Embryonic facial prominence (tissue), 1 donor: ENCODE results near the gene SH2D4B.

ENCODE experiments used
- DNase-seq: peaks from one replicate; pipeline ENCODE4 v3.0.0-alpha.2; 2016; ENCODE audit errors: extremely low spot score

Gene SH2D4B

DNA sequence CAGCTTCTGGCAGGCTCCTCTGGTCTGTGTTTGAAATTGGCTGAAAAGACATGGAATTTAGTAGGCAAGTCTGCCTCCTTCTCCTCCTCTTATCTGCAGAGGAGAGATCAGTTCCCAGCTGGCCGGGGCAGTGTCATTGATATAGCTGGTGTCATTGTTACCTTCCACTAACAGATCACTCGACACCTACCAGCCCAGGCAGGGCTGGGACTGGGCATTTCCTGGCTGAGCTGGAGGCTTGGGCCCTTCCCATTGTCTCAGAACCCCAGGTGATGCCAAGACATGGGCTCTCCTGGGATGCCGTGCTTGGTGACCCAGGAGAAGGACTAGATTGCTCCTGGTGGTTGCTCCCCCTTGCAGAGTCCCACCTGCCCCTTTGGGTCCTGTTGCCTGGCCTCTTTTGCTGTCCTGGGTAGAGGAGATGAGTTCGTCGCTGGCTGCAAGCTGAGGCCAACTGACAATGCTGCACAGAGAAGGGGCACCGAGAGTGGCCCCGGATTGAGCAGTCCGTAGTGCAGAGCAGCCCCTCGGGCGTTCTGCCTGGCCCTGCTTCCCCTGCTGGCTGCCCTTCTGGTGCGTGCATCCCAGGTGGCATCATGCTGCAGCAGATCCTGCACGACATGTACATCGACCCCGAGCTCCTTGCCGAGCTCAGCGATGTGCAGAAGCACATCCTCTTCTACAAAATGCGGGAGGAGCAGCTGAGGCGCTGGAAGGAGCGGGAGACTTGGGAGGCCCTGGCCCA is at the start of gene SH2D4B:
Gene SH2D4B (plus strand): TSS at position 167 of the 745 bp plus-strand sequence. CDS start 430 bp downstream, at position 597.
- no peak for DNase-seq

DNA sequence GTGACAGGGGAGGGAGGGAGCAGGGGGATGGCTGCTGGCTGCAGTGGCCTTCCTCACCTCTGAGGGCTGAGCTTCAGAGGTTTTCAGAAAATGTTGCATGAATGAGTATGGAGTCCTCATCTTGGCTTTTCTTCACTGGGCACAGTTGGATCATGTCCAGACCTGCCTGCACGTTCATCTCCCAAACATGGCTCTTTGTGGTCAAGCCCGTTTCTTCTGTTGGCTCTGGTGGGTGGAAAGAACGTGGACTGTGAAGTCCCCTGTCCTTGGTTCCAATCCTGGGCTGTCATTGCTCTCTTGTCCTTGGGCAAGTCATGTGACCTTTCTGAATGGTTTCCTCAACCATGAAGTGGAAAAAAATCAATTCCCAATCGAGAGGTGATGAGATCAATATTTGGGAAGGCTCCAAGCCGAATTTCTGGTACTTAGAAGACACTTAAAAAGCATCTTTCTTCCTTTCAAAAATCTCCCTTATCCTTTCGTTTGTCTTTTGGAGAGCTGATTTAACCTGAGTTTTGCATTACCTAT is 49.1 kb upstream of the SH2D4B start:
- DNase-seq: no peak

DNA sequence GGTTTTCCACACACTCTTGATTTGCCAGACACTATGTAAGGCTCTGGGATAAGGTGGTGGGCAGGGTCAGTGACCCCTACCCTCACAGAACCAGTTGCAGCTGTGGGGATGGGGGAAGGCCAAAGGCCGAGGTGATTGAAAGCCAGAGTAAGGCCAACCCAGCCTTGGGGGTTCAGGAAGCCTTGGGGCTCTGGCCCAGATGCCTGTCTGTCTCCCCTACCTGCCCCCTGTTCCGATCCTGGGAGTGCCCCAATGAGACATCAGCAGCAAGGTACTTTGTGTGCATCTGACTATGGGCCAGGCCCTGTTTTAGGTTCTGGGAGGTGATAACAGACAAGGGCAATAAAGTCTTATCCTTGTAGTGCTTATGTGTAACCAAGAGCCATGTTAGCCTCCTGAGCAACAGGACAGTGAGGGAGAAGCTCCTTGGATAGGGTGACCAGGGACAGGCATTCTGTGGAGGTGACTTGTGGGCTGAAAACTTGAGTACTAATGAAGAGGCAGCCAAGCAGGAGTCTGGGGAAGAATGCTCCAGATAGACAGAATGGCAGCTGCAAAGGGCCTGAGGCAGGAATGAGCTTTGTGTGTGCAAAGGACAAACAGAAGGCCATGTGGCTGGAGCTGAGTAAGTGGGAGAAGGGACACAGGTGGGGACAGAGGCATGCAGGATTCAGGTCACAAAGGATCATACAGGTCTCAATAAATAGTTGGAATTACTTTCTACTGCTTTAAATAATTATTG is 48.2 kb upstream of the SH2D4B start:
- no peak for DNase-seq

- DNase-seq: no peak
Observed at GRCh38 chr10:80491251-80492102, 46.2 kb upstream of the SH2D4B start.

DNA sequence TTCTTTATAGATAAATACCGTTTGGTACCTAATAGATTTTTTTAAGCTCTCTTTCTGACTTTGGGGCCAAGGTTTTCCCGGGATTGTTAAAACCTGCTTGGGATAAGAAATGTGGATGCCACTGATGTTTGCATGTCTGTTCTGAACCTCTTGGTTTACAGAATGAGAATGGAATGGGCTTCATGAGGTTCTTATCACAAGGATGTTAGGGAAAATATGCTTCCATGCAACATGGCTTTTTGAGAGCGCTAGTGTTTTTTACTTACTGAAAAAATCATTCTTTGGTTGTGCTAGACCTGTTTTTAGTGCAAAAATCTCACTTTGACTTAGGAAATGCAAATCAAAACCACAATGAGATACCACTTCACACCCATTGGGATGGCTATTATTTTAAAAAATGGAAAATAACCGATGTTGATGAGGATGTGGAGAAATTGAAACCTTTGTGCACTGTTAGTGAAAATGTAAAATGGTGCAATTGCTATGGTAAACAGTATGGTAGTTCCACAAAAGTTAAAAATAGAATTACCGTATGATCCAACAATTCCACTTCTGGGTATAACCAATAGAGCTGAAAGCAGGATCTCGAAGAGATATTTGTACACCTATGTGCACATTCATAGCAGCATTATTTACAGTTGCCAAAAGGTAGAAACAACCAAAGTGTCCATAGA is 44.7 kb upstream of the SH2D4B start:
- DNase-seq: no peak

DNA sequence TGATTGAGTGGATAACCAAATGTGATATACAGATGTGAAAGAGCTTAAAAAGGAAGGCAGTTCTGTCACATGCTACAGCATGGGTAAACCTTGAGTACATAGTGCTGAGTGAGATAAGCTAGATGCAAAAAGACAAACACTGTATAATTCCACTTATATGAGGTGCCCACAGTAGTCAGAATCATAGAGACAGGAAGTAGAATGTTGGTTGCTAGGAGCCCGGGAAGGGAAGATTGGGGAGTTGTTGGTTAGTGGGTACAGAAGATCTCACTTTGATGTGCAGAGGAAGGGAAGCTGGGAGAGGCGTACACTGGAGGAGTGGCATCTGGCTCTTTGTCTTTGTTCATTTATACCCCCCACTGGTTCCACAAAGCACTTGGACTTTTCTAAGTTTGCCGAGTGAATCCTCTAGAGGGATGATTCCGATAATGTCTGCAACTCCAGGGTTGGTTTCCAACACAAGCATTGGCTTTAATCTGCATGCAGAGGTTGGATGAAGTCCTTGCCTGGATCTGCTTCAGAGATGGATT is 44.1 kb upstream of the SH2D4B start:
- no peak for DNase-seq

- DNase-seq: no peak
Observed at GRCh38 chr10:80496555-80497172, 41.0 kb upstream of the SH2D4B start.

GRCh38 chr10:80497187-80498077 is 40.3 kb upstream of the SH2D4B start:
- no peak for DNase-seq

GRCh38 chr10:80498078-80498832 is 39.4 kb upstream of the SH2D4B start:
- no peak for DNase-seq

DNA sequence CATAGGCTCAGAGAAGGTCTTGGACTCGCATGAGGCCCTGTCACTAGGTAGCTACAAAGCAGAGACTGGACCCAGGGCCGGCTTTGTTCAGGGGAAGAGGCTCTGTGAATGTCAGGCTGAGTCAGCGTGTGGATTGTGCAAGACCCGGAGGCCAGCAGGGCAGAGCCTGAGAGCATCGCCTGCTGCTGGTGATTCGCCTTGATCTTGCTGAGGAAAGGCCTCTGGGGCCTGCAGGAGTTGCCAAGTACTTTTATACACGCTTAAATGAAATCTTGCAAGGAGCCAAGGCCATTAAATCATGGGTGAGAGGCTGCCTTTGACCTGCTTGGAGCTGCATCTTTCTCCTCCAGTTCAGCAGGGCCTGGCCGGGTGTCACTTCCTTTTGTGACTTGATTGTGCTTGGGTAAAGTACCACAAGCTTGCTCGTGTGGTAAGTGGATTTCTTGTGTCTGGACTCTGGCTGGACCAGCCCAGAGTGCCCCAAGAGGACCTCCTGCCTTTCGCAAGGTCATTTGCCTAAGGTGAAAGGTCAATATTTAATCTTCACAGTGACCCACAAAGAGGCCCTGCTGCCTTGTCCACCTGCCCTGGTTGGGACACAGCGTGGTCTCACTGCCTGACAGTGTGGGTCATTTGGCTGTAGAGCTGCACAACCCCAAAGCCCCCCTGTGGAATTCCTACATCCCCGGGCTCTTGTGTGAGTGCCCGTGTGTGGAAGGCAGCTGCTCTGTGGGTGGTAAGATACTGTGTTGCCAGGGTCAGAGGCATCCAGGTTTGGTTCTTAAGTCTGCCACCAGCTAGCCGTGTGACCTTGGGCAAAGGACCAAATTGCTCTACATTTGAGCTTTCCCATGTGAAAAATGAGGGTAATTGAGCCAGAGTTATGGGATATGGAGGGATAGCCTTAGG is 38.6 kb upstream of the SH2D4B start:
- no peak for DNase-seq

GRCh38 chr10:80500572-80501380 is 36.9 kb upstream of the SH2D4B start:
- DNase-seq: no peak

- DNase-seq: no peak
Observed at GRCh38 chr10:80501381-80501912, 36.3 kb upstream of the SH2D4B start.

DNA sequence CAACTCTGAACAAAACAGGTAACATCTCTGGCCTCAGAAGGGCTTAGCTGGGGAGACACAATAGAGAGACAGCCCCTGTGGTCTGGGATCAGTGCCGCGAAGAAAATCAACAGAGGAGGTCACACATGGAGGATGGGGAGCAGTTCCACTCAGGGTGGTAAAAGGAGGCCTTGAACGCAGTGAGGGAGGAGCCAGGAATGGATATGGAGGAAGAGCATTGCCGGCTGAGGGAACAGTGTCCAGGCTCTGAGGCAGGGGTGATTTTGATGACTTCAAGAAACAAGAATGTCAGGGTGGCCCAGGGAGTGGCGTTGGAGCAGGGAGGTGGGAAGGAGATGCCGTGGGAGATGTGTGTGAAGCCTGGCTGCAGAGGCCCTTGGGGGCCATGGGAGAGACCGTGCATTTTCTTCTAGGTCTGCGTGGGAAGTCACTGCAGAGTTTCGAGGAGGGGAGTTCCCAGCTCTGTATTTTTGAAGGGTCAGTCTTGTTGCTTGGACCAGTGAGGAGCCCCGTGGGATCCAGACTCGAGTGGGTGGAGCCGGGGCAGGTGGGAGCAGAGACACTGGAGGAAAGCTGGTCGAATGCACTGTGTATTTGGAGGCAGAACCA is 35.7 kb upstream of the SH2D4B start:
- no peak for DNase-seq

GRCh38 chr10:80502621-80503583 is 34.8 kb upstream of the SH2D4B start:
- no peak for DNase-seq

- DNase-seq: no peak
Observed at GRCh38 chr10:80503584-80504157, 34.0 kb upstream of the SH2D4B start.
